H1 (cell line): ENCODE results near the gene GSTM3. TPM values are rescaled to one million over a fixed set of nuclear protein-coding genes. Genes with fewer than 3 reads are reported as not detected.

ENCODE experiments used
- CTCF ChIA-PET: fragments of 300-600 bp; sonication (Branson Sonifier 250); formaldehyde crosslinking; loops from one replicate; lab custom pipeline; 2021; ENCODE audit not compliant: partially characterized antibody; lab: Charles Lee
- POLR2A ChIA-PET: fragments of 300-600 bp; sonication (Branson Sonifier 250); formaldehyde crosslinking; loops from one replicate; lab custom pipeline; 2021; ENCODE audit warnings: inconsistent platforms; ENCODE audit not compliant: partially characterized antibody; lab: Charles Lee
- DNase-seq, 2 experiments: peaks; one replicate each; pipeline versions ENCODE4 v3.0.0 to v3.0.0-alpha.2; 2010 to 2022; ENCODE audit warnings: low spot score in 2 of 2, low read depth in 1 of 2, mixed read lengths in 1 of 2
- FAIRE-seq: peaks from 2 replicates; lab custom pipeline; 2011; peaks lifted over from hg19 to GRCh38; lab: Jason Lieb, UNC
- H2AFZ ChIP-seq: 2 replicates; pipeline ENCODE4 v1.8.1; 2012; ENCODE audit warnings: low read length, inconsistent platforms
- H2AK5ac ChIP-seq: 2 replicates; pipeline ENCODE4 v1.6.1; 2013; ENCODE audit warnings: low read depth, low read length
- H2BK120ac ChIP-seq: replicated peaks from 2 replicates; pipeline ENCODE3; 2013; ENCODE audit warnings: low read depth, low read length, inconsistent platforms
- H2BK12ac ChIP-seq: 2 replicates; pipeline ENCODE4 v1.6.1; 2013; ENCODE audit warnings: low read depth, low read length
- H2BK15ac ChIP-seq: 2 replicates; pipeline ENCODE4 v1.6.1; 2013; ENCODE audit warnings: low read length
- H2BK20ac ChIP-seq: 2 replicates; pipeline ENCODE4 v1.6.1; 2013; ENCODE audit warnings: low read length
- H2BK5ac ChIP-seq: 2 replicates; pipeline ENCODE4 v1.6.1; 2013; ENCODE audit warnings: low read depth, low read length
- H3K14ac ChIP-seq: 2 replicates; pipeline ENCODE4 v1.6.1; 2013; ENCODE audit warnings: inconsistent platforms; ENCODE audit not compliant: insufficient read length
- H3K18ac ChIP-seq: 2 replicates; pipeline ENCODE4 v1.6.1; 2013; ENCODE audit warnings: low read length; ENCODE audit errors: extremely low read depth
- H3K23ac ChIP-seq: 2 replicates; pipeline ENCODE4 v1.6.1; 2013; ENCODE audit warnings: inconsistent platforms; ENCODE audit not compliant: insufficient read length
- H3K23me2 ChIP-seq: 2 replicates; pipeline ENCODE4 v1.6.1; 2013; ENCODE audit warnings: low read depth, low read length
- H3K27ac ChIP-seq: 2 replicates; pipeline ENCODE4 v1.6.1; 2011; ENCODE audit warnings: low read depth, low read length, inconsistent platforms
- H3K27me3 ChIP-seq, 4 experiments: replicated peaks in 1 of 4; 1 replicate in 1 of 4; 2 replicates in 3 of 4; pipeline versions ENCODE4 v1.6.1 to v1.8.1; 2011 to 2013; ENCODE audit warnings: low read length in 3 of 4, mild to moderate bottlenecking in 3 of 4, inconsistent platforms in 2 of 4, mixed read lengths in 2 of 4, moderate library complexity in 1 of 4; ENCODE audit not compliant: control insufficient read depth in 3 of 4, insufficient read depth in 3 of 4; ENCODE audit errors: extremely low read depth in 1 of 4
- H3K36me3 ChIP-seq, 4 experiments: 2 replicates each; pipeline versions ENCODE4 v1.6.1 to v1.8.1; 2011 to 2013; ENCODE audit warnings: mild to moderate bottlenecking in 4 of 4, low read length in 3 of 4, moderate library complexity in 2 of 4, control low read depth in 1 of 4, inconsistent platforms in 1 of 4; ENCODE audit not compliant: insufficient read depth in 4 of 4, control insufficient read depth in 2 of 4
- H3K4ac ChIP-seq: replicated peaks from 2 replicates; pipeline ENCODE3; 2013; ENCODE audit warnings: low read length, low read depth, mixed read lengths, inconsistent platforms; ENCODE audit not compliant: insufficient read length
- H3K4me1 ChIP-seq, 4 experiments: replicated peaks in 1 of 4; 1 replicate in 1 of 4; 2 replicates in 3 of 4; pipeline versions ENCODE4 v1.6.1 to v1.8.1; 2011 to 2013; ENCODE audit warnings: low read length in 3 of 4, inconsistent platforms in 2 of 4, mixed read lengths in 1 of 4; ENCODE audit not compliant: insufficient read depth in 4 of 4, control insufficient read depth in 3 of 4
- H3K4me2 ChIP-seq, 2 experiments: 2 replicates each; pipeline versions ENCODE4 v1.6.1 to v1.8.1; 2011 to 2013; ENCODE audit warnings: low read depth in 2 of 2, low read length in 2 of 2, control low read depth in 1 of 2, inconsistent platforms in 1 of 2, mild to moderate bottlenecking in 1 of 2; ENCODE audit not compliant: insufficient read depth in 1 of 2
- H3K4me3 ChIP-seq, 4 experiments: fragments of 200-600, 300-600 bp in 1 of 4; sonication (generic), shearing (Covaris generic), sonication (Bioruptor Twin) in 1 of 4; 2 replicates each; pipeline versions ENCODE4 v1.5.1 to v1.8.1; 2011 to 2016; ENCODE audit warnings: low read length in 4 of 4, low read depth in 3 of 4, control low read depth in 2 of 4, inconsistent platforms in 2 of 4, mild to moderate bottlenecking in 2 of 4, mixed read lengths in 1 of 4, moderate library complexity in 1 of 4; ENCODE audit not compliant: insufficient read depth in 2 of 4; ENCODE audit errors: extremely low read depth in 1 of 4
- H3K56ac ChIP-seq: replicated peaks from 2 replicates; pipeline ENCODE3; 2013; ENCODE audit warnings: low read depth, mild to moderate bottlenecking, mixed read lengths, low read length, inconsistent platforms; ENCODE audit not compliant: insufficient read length
- H3K79me1 ChIP-seq: 2 replicates; pipeline ENCODE4 v1.6.1; 2013; ENCODE audit warnings: low read depth, low read length, control low read depth
- H3K79me2 ChIP-seq, 2 experiments: 2 replicates each; pipeline versions ENCODE4 v1.6.1 to v1.8.1; 2012 to 2013; ENCODE audit warnings: low read length in 2 of 2, mild to moderate bottlenecking in 2 of 2, inconsistent platforms in 1 of 2; ENCODE audit not compliant: insufficient read depth in 2 of 2, control insufficient read depth in 1 of 2
- H3K9ac ChIP-seq, 4 experiments: replicated peaks in 1 of 4; 1 replicate in 1 of 4; 2 replicates in 3 of 4; pipeline versions ENCODE4 v1.6.1 to v1.8.1; 2011 to 2013; ENCODE audit warnings: low read depth in 3 of 4, low read length in 3 of 4, control low read depth in 2 of 4, mild to moderate bottlenecking in 2 of 4, moderate library complexity in 2 of 4, inconsistent platforms in 1 of 4; ENCODE audit errors: extremely low read depth in 1 of 4
- H3K9me3 ChIP-seq, 2 experiments: 2 replicates each; pipeline versions ENCODE4 v1.6.1 to v1.8.1; 2012 to 2013; ENCODE audit warnings: mild to moderate bottlenecking in 2 of 2, moderate library complexity in 2 of 2, control low read depth in 1 of 2, inconsistent platforms in 1 of 2, low read depth in 1 of 2, low read length in 1 of 2, mixed read lengths in 1 of 2; ENCODE audit not compliant: insufficient read depth in 2 of 2
- H4K20me1 ChIP-seq, 2 experiments: replicated peaks in 1 of 2; 2 replicates each; pipeline versions ENCODE3 to v1.8.1; 2011 to 2013; ENCODE audit warnings: inconsistent platforms in 2 of 2, low read length in 2 of 2, mild to moderate bottlenecking in 1 of 2; ENCODE audit not compliant: insufficient read depth in 2 of 2, control insufficient read depth in 1 of 2
- H4K5ac ChIP-seq: 2 replicates; pipeline ENCODE4 v1.6.1; 2013; ENCODE audit warnings: low read length, low read depth, mixed read lengths, inconsistent platforms; ENCODE audit not compliant: insufficient read length
- H4K8ac ChIP-seq: 2 replicates; pipeline ENCODE4 v1.8.0; 2013; ENCODE audit warnings: mild to moderate bottlenecking, moderate library complexity, low read length, inconsistent platforms; ENCODE audit not compliant: insufficient read depth; ENCODE audit errors: extremely low read depth
- H4K91ac ChIP-seq: replicated peaks from 2 replicates; pipeline ENCODE3; 2013; ENCODE audit warnings: low read length, mixed read lengths, inconsistent platforms; ENCODE audit not compliant: insufficient read length
- BRCA1 ChIP-seq: IDR thresholded peaks from 2 replicates; pipeline ENCODE4 v1.6.1; 2012; ENCODE audit warnings: low read depth, low read length, improper control_type of control experiment
- CHD1 ChIP-seq: IDR thresholded peaks from 2 replicates; pipeline ENCODE4 v1.6.1; 2012; ENCODE audit warnings: low read depth, low read length, improper control_type of control experiment
- JUN ChIP-seq: IDR thresholded peaks from 2 replicates; pipeline ENCODE4 v1.6.1; 2011; ENCODE audit warnings: low read depth, mild to moderate bottlenecking, improper control_type of control experiment, low read length
- MAFK ChIP-seq: IDR thresholded peaks from 2 replicates; pipeline ENCODE4 v1.6.1; 2012; ENCODE audit warnings: low read depth, mild to moderate bottlenecking, improper control_type of control experiment, low read length
- NANOG ChIP-seq: IDR thresholded peaks from 2 replicates; pipeline ENCODE4 v1.6.1; 2011; ENCODE audit warnings: low read length, low read depth, mild to moderate bottlenecking, inconsistent platforms; ENCODE audit not compliant: insufficient read depth, poor library complexity, severe bottlenecking
- PHF8 ChIP-seq: fragments of 200-600 bp; sonication (generic); conservative IDR thresholded peaks from 2 replicates; pipeline ENCODE4 v1.7.1; 2012; ENCODE audit warnings: low read depth, mild to moderate bottlenecking, inconsistent platforms, low read length, moderate library complexity
- POU5F1 ChIP-seq: IDR thresholded peaks from 2 replicates; pipeline ENCODE4 v1.6.1; 2011; ENCODE audit warnings: low read depth, mild to moderate bottlenecking, low read length, moderate library complexity
- SIX5 ChIP-seq: IDR thresholded peaks from 2 replicates; pipeline ENCODE4 v1.6.1; 2011; ENCODE audit warnings: mild to moderate bottlenecking, low read depth, low read length
- SP1 ChIP-seq: IDR thresholded peaks from 2 replicates; pipeline ENCODE4 v1.6.1; 2011; ENCODE audit warnings: low read depth, low read length
- SP2 ChIP-seq: IDR thresholded peaks from 2 replicates; pipeline ENCODE4 v1.6.1; 2012; ENCODE audit warnings: mild to moderate bottlenecking, low read length, inconsistent platforms
- TAF1 ChIP-seq: IDR thresholded peaks from 2 replicates; pipeline ENCODE4 v1.6.1; 2011; ENCODE audit warnings: mild to moderate bottlenecking, low read depth, low read length
- TAF7 ChIP-seq: optimal IDR thresholded peaks from 2 replicates; pipeline ENCODE3; 2011; ENCODE audit warnings: low read depth, mild to moderate bottlenecking, inconsistent platforms, low read length, moderate library complexity, borderline replicate concordance
- TEAD4 ChIP-seq: IDR thresholded peaks from 2 replicates; pipeline ENCODE4 v1.6.1; 2012; ENCODE audit warnings: low read depth, low read length, inconsistent platforms, mixed read lengths
- YY1 ChIP-seq: IDR thresholded peaks from 2 replicates; pipeline ENCODE4 v1.6.1; 2011; ENCODE audit warnings: low read depth, mild to moderate bottlenecking, low read length
- WGBS, 2 experiments: shearing (Covaris generic) in 1 of 2; methylation state at CpG; one replicate each; pipeline versions ENCODE4 v1.1.6 to v1.1.7; 2013 to 2015; ENCODE audit warnings: low lambda C conversion rate in 2 of 2, mixed read lengths in 2 of 2, inconsistent platforms in 1 of 2, low coverage in 1 of 2, missing lambda C conversion rate in 1 of 2; ENCODE audit not compliant: insufficient replicate concordance in 2 of 2, insufficient coverage in 1 of 2, insufficient read length in 1 of 2; ENCODE audit errors: extremely low coverage in 1 of 2, missing lambda C conversion rate in 1 of 2; 5-methylcytosine and 5-hydroxymethylcytosine counted together
- polyA plus RNA-seq, 7 experiments: library from polyadenylated mRNA; depleted of rRNA in 3 of 7; stranded (reverse) in 5 of 7; unstranded in 2 of 7; fragments of >200 nt in 5 of 7; fragments of 200-250 nt in 2 of 7; gene quantifications; 1 replicate in 5 of 7; 2 replicates in 1 of 7; 4 replicates in 1 of 7; pipeline versions ENCODE4 v1.2.1 to v1.2.3, GENCODE V29; 2011 to 2013; ENCODE audit warnings: missing spikeins in 2 of 7, mixed read lengths in 2 of 7
- total RNA-seq: library from RNA; stranded (reverse); fragmentation: NEBNext Ultra II Directional; extraction: Animal tissue kit (Norgen Biotek cat#: 25700); gene quantifications from 2 replicates; pipeline ENCODE4 v1.2.1, GENCODE V29; 2021

The GSTM3 gene
- total and polyA plus RNA-seq, 2 of the 8 experiments (the other 6 are each of a cell fraction or from before 2014, with no cell fraction given) = 2.2 to 5.1 TPM

DNA sequence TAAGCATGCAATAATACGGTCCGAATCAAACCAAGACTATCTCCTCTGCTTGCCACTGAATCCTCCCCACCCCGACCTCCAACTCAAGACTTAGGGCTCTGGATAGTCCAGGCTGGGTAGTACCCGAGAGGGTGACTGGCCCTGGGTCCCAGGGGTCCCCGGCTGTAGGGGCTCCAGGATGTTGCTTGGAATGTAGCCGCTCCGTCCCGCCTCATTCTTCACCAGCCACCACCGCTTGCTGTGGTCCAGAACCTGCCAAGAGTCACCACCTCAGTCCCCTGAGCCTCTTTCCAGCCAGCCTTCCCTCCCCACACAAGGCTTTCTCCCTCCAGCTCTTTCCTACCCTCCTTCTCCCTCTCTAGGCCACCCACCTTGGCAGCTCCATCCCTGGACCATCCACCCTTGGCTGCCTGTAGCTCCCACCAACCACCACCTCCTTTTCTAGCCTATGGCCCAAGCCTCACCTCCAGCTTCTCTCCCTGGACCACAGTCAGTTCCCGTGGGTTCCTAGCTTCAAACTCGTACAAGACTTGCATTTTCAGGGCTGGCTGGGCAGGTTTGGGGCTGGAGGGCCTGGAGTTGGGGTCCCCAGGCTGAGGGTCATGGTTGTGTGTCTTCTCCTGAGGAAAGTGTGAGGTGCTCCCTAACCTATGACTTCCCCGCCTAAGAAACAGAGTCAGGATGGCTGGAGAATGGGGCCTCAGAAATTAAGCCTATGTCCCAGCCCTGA is 10.9 kb upstream of the GSTM3 start:
- 89% methylated on average over 12 of the region's 12 CpGs; no CpG with 5 or more reads in 1 of the 2 experiments for WGBS, 2 experiments
- ChIA-PET CTCF (interaction anchor here (0.6 to 3.4 kb wide), 7 partner anchors 22 to 230 kb away, joined by 3 to 14 read pairs (median 3); partner anchors contain the start of gene GNAI3), POLR2A (no interaction called here)
- Histone ChIP-seq H3K27ac (no peak overlapping the region), H2BK12ac (no peak overlapping the region), H3K79me2 (no peaks in the 10 kb centered on the region), H2BK20ac (no peak overlapping the region), H3K27me3 (no peaks in the 10 kb centered on the region), H3K23ac (no peak overlapping the region), H3K4me3 (no peak overlapping the region), H3K9me3 (peaks cover 4 to 18% of the 10 kb centered on the region in 2 experiments; a peak in 3 of 4 replicates), H2BK120ac (no peak overlapping the region), H2AFZ (no peak overlapping the region), H4K8ac (no peak overlapping the region), H3K9ac (no peak overlapping the region), H3K79me1 (no peaks in the 10 kb centered on the region), H2BK5ac (no peak overlapping the region), H3K36me3 (no peaks in the 10 kb centered on the region), H3K4ac (no peak overlapping the region), H3K4me2 (no peak overlapping the region), H3K56ac (no peak overlapping the region), H4K91ac (no peak overlapping the region), H3K4me1 (no peaks in the 10 kb centered on the region), H3K18ac (no peak overlapping the region), H2AK5ac (no peak overlapping the region), H3K14ac (no peak overlapping the region), H4K20me1 (no peaks in the 10 kb centered on the region), H3K23me2 (0 out of 2 replicates have a peak, but pooled peaks cover 2% of the 10 kb centered on the region), H4K5ac (no peak overlapping the region), H2BK15ac (no peak overlapping the region)
- no peak for DNase-seq
- FAIRE-seq = no peak
- TF ChIP-seq TAF7 (no peak), JUN (no peak), SP2 (no peak), TAF1 (no peak), TEAD4 (no peak), CHD1 (no peak), BRCA1 (no peak), MAFK (no peak), YY1 (no peak), PHF8 (no peak), NANOG (no peak), POU5F1 (no peak), SIX5 (no peak), SP1 (no peak)
